Mesenchymal stem cell (in vitro differentiated cells and primary cell): ENCODE data around the gene PPP1R10.

ENCODE experiments used
- DNase-seq: peaks from one replicate; pipeline ENCODE4 v3.0.0-alpha.2; 2013
- H2AFZ ChIP-seq: one replicate; pipeline ENCODE4 v1.6.1; 2013; ENCODE audit warnings: low read depth, mild to moderate bottlenecking, control low read depth, inconsistent platforms, low read length, moderate library complexity
- H2AK5ac ChIP-seq: 2 replicates; pipeline ENCODE4 v1.6.1; 2013; ENCODE audit warnings: low read length, moderate library complexity, mild to moderate bottlenecking, inconsistent platforms; ENCODE audit not compliant: severe bottlenecking
- H2BK120ac ChIP-seq: one replicate; pipeline ENCODE4 v1.6.1; 2013; ENCODE audit warnings: low read depth, mild to moderate bottlenecking, inconsistent platforms, low read length, moderate library complexity
- H2BK12ac ChIP-seq, 2 experiments: one replicate each; pipeline ENCODE4 v1.6.1; 2013; ENCODE audit warnings: inconsistent platforms in 2 of 2, low read length in 2 of 2, mild to moderate bottlenecking in 2 of 2, moderate library complexity in 2 of 2, control low read depth in 1 of 2
- H2BK15ac ChIP-seq: one replicate; pipeline ENCODE4 v1.6.1; 2013; ENCODE audit warnings: mild to moderate bottlenecking, low read depth, inconsistent platforms; ENCODE audit not compliant: poor library complexity, severe bottlenecking
- H2BK5ac ChIP-seq: 2 replicates; pipeline ENCODE4 v1.6.1; 2013; ENCODE audit warnings: low read depth, mild to moderate bottlenecking, low read length, control low read depth, inconsistent platforms; ENCODE audit not compliant: poor library complexity, severe bottlenecking
- H3K14ac ChIP-seq, 2 experiments: one replicate each; pipeline ENCODE4 v1.6.1; 2013; ENCODE audit warnings: inconsistent platforms in 2 of 2, low read length in 2 of 2, control low read depth in 1 of 2, mild to moderate bottlenecking in 1 of 2, moderate library complexity in 1 of 2
- H3K18ac ChIP-seq, 2 experiments: one replicate each; pipeline ENCODE4 v1.6.1; 2013; ENCODE audit warnings: inconsistent platforms in 2 of 2, low read length in 2 of 2, control low read depth in 1 of 2, low read depth in 1 of 2, mild to moderate bottlenecking in 1 of 2
- H3K23ac ChIP-seq, 2 experiments: one replicate each; pipeline ENCODE4 v1.6.1; 2013; ENCODE audit warnings: inconsistent platforms in 2 of 2, low read length in 2 of 2, mild to moderate bottlenecking in 2 of 2, moderate library complexity in 2 of 2, control low read depth in 1 of 2
- H3K27ac ChIP-seq: 2 replicates; pipeline ENCODE4 v1.5.1; 2013; ENCODE audit warnings: mild to moderate bottlenecking, moderate library complexity, low read length, control low read depth, inconsistent platforms; ENCODE audit not compliant: poor library complexity, severe bottlenecking
- H3K27me3 ChIP-seq, 2 experiments: 2 replicates each; pipeline versions ENCODE4 v1.6.1 to v1.7.0; 2013; ENCODE audit warnings: low read length in 2 of 2, mild to moderate bottlenecking in 2 of 2, moderate library complexity in 2 of 2, control low read depth in 1 of 2, inconsistent platforms in 1 of 2; ENCODE audit not compliant: control insufficient read depth in 1 of 2, insufficient read depth in 1 of 2
- H3K36me3 ChIP-seq, 2 experiments: 2 replicates each; pipeline versions ENCODE4 v1.6.1 to v1.7.0; 2013; ENCODE audit warnings: low read length in 2 of 2, control low read depth in 1 of 2, inconsistent platforms in 1 of 2, low read depth in 1 of 2, mild to moderate bottlenecking in 1 of 2; ENCODE audit not compliant: insufficient read depth in 2 of 2, control insufficient read depth in 1 of 2
- H3K4ac ChIP-seq, 2 experiments: one replicate each; pipeline ENCODE4 v1.6.1; 2013; ENCODE audit warnings: inconsistent platforms in 2 of 2, low read length in 2 of 2, mild to moderate bottlenecking in 2 of 2, moderate library complexity in 2 of 2, control low read depth in 1 of 2, low read depth in 1 of 2
- H3K4me1 ChIP-seq: 2 replicates; pipeline ENCODE4 v1.6.1; 2013; ENCODE audit warnings: low read depth, low read length, control low read depth; ENCODE audit not compliant: control insufficient read depth, insufficient read depth
- H3K4me2 ChIP-seq: 2 replicates; pipeline ENCODE4 v1.6.1; 2013; ENCODE audit warnings: low read length, mild to moderate bottlenecking, inconsistent platforms; ENCODE audit not compliant: poor library complexity, severe bottlenecking
- H3K4me3 ChIP-seq, 2 experiments: 2 replicates each; pipeline versions ENCODE4 v1.5.1 to v1.7.0; 2013; ENCODE audit warnings: low read length in 2 of 2, mild to moderate bottlenecking in 2 of 2, control low read depth in 1 of 2, low read depth in 1 of 2; ENCODE audit not compliant: insufficient read depth in 1 of 2
- H3K79me1 ChIP-seq: replicated peaks from 2 replicates; pipeline ENCODE4 v1.6.1; 2013; ENCODE audit warnings: mild to moderate bottlenecking, control low read depth, low read length, inconsistent platforms; ENCODE audit not compliant: poor library complexity, severe bottlenecking
- H3K9ac ChIP-seq: 2 replicates; pipeline ENCODE4 v1.7.0; 2013; ENCODE audit warnings: mild to moderate bottlenecking, low read length, moderate library complexity
- H3K9me3 ChIP-seq: 2 replicates; pipeline ENCODE4 v1.7.0; 2013; ENCODE audit warnings: mild to moderate bottlenecking, low read length; ENCODE audit not compliant: control insufficient read depth
- H4K8ac ChIP-seq: one replicate; pipeline ENCODE4 v1.6.1; 2013; ENCODE audit warnings: inconsistent platforms, mild to moderate bottlenecking, low read length, moderate library complexity
- H4K91ac ChIP-seq: one replicate; pipeline ENCODE4 v1.6.1; 2013; ENCODE audit warnings: mild to moderate bottlenecking, low read length, inconsistent platforms
- WGBS: methylation state at CpG from one replicate; pipeline ENCODE4 v1.1.7; 2013; ENCODE audit warnings: mixed read lengths; 5-methylcytosine and 5-hydroxymethylcytosine counted together

Gene PPP1R10

GRCh38 chr6:30570740-30571074 is 46.3 kb downstream of the PPP1R10 start:
- WGBS = 11% methylated on average over 14 of the region's 18 CpGs
- Histone ChIP-seq H4K8ac (peak overlapping the region; percentile 24), H2BK5ac (no peak overlapping the region), H3K23ac (no peak overlapping the region), H2AK5ac (no peak overlapping the region), H3K18ac (peak overlapping the region; percentile 17 to 68), H3K9ac (peak overlapping the region; percentile 98), H2BK15ac (no peak overlapping the region), H3K4me1 (peaks cover 11% of the 10 kb centered on the region), H3K4me3 (peak overlapping the region; percentile 56 to 99), H2BK120ac (no peak overlapping the region), H3K27ac (peak overlapping the region; percentile 14), H2AFZ (peak overlapping the region; percentile 72), H3K9me3 (no peaks in the 10 kb centered on the region), H3K27me3 (no peaks in the 10 kb centered on the region), H3K4ac (no peak overlapping the region), H3K14ac (no peak overlapping the region), H3K79me1 (peaks cover 1% of the 10 kb centered on the region), H3K36me3 (peaks cover 0 to 20% of the 10 kb centered on the region in 2 experiments), H4K91ac (no peak overlapping the region), H2BK12ac (no peak overlapping the region), H3K4me2 (peak overlapping the region; percentile 55)
- DNase-seq = no peak

GRCh38 chr6:30570263-30570662 is 46.8 kb downstream of the PPP1R10 start:
- H3K9ac ChIP-seq = peak overlapping the region; percentile 98
- no peak overlapping the region for H2BK5ac ChIP-seq
- no peaks in the 10 kb centered on the region for H3K27me3 ChIP-seq
- H3K4me2 ChIP-seq = no peak overlapping the region
- no peaks in the 10 kb centered on the region for H3K9me3 ChIP-seq
- no peak overlapping the region for H2BK12ac ChIP-seq
- no peak overlapping the region for H2BK120ac ChIP-seq
- H4K8ac ChIP-seq = no peak overlapping the region
- H4K91ac ChIP-seq = no peak overlapping the region
- H2AK5ac ChIP-seq = no peak overlapping the region
- H3K14ac ChIP-seq = no peak overlapping the region
- H3K79me1 ChIP-seq = peaks cover 1% of the 10 kb centered on the region
- H3K4me1 ChIP-seq = peaks cover 11% of the 10 kb centered on the region
- WGBS = 86% methylated on average over 1 of the region's 1 CpG
- H3K27ac ChIP-seq = no peak overlapping the region
- peak overlapping the region in 1 of 2 experiments; percentile 99 for H3K4me3 ChIP-seq
- no peak overlapping the region for H2BK15ac ChIP-seq
- no peak overlapping the region for H3K18ac ChIP-seq
- H3K36me3 ChIP-seq = peaks cover 0 to 16% of the 10 kb centered on the region in 2 experiments
- no peak overlapping the region for H2AFZ ChIP-seq
- DNase-seq = no peak
- no peak overlapping the region for H3K23ac ChIP-seq
- no peak overlapping the region for H3K4ac ChIP-seq

DNA sequence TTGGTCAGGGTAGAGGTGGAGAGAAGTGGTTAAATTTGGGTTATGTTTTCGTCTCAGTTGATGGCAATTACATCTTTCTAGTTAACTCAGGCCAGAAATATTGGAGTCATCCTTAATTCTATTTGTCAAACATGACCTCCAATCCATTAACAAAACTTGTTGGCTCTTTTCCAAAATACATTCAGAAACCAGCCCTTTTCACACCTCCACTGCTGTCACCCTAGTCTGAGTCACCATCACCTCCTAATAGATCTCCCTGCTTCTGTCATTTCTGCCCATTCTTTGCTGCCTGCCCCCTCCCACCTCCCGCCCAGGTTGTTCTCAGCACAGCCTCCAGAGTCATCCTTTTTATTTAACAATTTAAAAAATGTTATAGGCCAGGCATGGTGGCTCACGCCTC is 48.8 kb downstream of the PPP1R10 start:
- H2BK120ac ChIP-seq = no peak overlapping the region
- no peak overlapping the region for H3K27ac ChIP-seq
- H3K79me1 ChIP-seq = peaks cover 3% of the 10 kb centered on the region
- no peak overlapping the region for H2BK15ac ChIP-seq
- H4K91ac ChIP-seq = no peak overlapping the region
- H3K14ac ChIP-seq = no peak overlapping the region
- H2BK12ac ChIP-seq = no peak overlapping the region
- 80% methylated on average over 2 of the region's 3 CpGs for WGBS
- DNase-seq = no peak
- no peak overlapping the region for H4K8ac ChIP-seq
- no peak overlapping the region for H3K23ac ChIP-seq
- peaks cover 0 to 14% of the 10 kb centered on the region in 2 experiments for H3K36me3 ChIP-seq
- H2AK5ac ChIP-seq = no peak overlapping the region
- H3K27me3 ChIP-seq = no peaks in the 10 kb centered on the region
- H3K9ac ChIP-seq = no peak overlapping the region
- H3K4ac ChIP-seq = no peak overlapping the region
- H3K18ac ChIP-seq = no peak overlapping the region
- H2AFZ ChIP-seq = no peak overlapping the region
- peaks cover 7% of the 10 kb centered on the region for H3K4me1 ChIP-seq
- H3K9me3 ChIP-seq = no peaks in the 10 kb centered on the region
- H2BK5ac ChIP-seq = no peak overlapping the region
- no peak overlapping the region for H3K4me2 ChIP-seq
- no peak overlapping the region for H3K4me3 ChIP-seq

DNA sequence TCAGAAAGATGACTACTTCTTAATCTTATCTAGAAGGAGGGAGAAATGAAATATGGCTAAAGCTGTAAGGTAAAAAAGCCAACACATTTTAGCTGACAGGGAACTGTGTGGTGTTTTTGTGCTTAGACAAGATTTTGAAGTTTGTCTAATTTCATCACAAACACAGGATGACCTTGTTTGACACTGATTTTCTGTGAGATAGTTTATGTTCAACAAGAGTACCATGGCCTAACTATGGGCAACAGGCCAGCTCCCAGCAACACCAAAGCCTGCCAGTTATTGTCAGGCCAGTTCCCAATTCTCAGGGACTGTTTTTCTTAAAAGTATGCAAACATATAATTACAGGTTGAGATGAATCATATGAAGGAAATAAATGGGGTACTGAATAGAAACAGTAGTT is 51.3 kb downstream of the PPP1R10 start:
- H4K8ac ChIP-seq = no peak overlapping the region
- H3K4ac ChIP-seq = no peak overlapping the region
- H3K18ac ChIP-seq = no peak overlapping the region
- H2BK15ac ChIP-seq = no peak overlapping the region
- no peak overlapping the region for H2AFZ ChIP-seq
- no peak overlapping the region for H2AK5ac ChIP-seq
- no peak overlapping the region for H2BK120ac ChIP-seq
- H3K9ac ChIP-seq = no peak overlapping the region
- no peak overlapping the region for H3K23ac ChIP-seq
- H2BK12ac ChIP-seq = no peak overlapping the region
- peaks cover 14 to 34% of the 10 kb centered on the region in 2 experiments for H3K36me3 ChIP-seq
- H4K91ac ChIP-seq = no peak overlapping the region
- peaks cover 20% of the 10 kb centered on the region for H3K79me1 ChIP-seq
- no peak overlapping the region for H3K27ac ChIP-seq
- no peak overlapping the region for H3K4me2 ChIP-seq
- H3K4me1 ChIP-seq = peaks cover 2% of the 10 kb centered on the region
- peak; percentile 17 for DNase-seq
- H3K14ac ChIP-seq = no peak overlapping the region
- no peak overlapping the region for H3K4me3 ChIP-seq
- H3K9me3 ChIP-seq = no peaks in the 10 kb centered on the region
- H3K27me3 ChIP-seq = no peaks in the 10 kb centered on the region
- no peak overlapping the region for H2BK5ac ChIP-seq
